Breast epithelium (tissue), 4 donors: Measurements from ENCODE around the gene BLZF1. TPM values are rescaled to one million over a fixed set of nuclear protein-coding genes. Genes with fewer than 3 reads are reported as not detected.

Experiments
- DNase-seq, 2 donors: peaks; one replicate each; pipeline ENCODE4 v3.0.0-alpha.2; 2019; ENCODE audit warnings: low spot score in 2 of 2
- H3K27ac ChIP-seq, 2 donors: fragments of 200-600 bp; sonication (generic) in 1 of 2; one replicate each; pipeline ENCODE4 v1.5.1; 2016 to 2019; ENCODE audit warnings: mild to moderate bottlenecking in 1 of 2
- H3K27me3 ChIP-seq, 2 donors: fragments of 200-600 bp; sonication (generic) in 1 of 2; one replicate each; pipeline versions ENCODE4 v1.5.1 to v1.6.0; 2017 to 2019; ENCODE audit warnings: control low read depth in 1 of 2, mild to moderate bottlenecking in 1 of 2
- H3K36me3 ChIP-seq: fragments of 200-600 bp; one replicate; pipeline ENCODE4 v1.5.1; 2019
- H3K4me1 ChIP-seq, 2 donors: fragments of 200-600 bp; sonication (generic); one replicate each; pipeline ENCODE4 v1.5.1; 2016 to 2019; ENCODE audit warnings: control low read depth in 1 of 2
- H3K4me3 ChIP-seq, 3 donors: fragments of 200-600 bp; sonication (generic); 1 replicate in 2 of 3; 2 replicates in 1 of 3; pipeline ENCODE4 v1.5.1; 2016 to 2019; ENCODE audit warnings: mild to moderate bottlenecking in 3 of 3, moderate library complexity in 2 of 3
- H3K9me3 ChIP-seq, 2 donors: fragments of 200-600 bp; sonication (generic) in 1 of 2; one replicate each; pipeline ENCODE4 v1.5.1; 2016 to 2019; ENCODE audit warnings: control low read depth in 1 of 2
- CTCF ChIP-seq, 3 donors: fragments of 450-650 bp; IDR thresholded peaks; one replicate each; pipeline ENCODE4 v1.5.1; 2016 to 2017; ENCODE audit warnings: antibody characterized with exemption in 3 of 3, mild to moderate bottlenecking in 3 of 3, moderate library complexity in 3 of 3
- POLR2A ChIP-seq: fragments of 450-650 bp; IDR thresholded peaks from one replicate; pipeline ENCODE4 v1.6.1; 2016; ENCODE audit warnings: antibody characterized with exemption, mild to moderate bottlenecking, moderate library complexity
- POLR2AphosphoS5 ChIP-seq, 3 donors: sonication (generic); formaldehyde crosslinking; IDR thresholded peaks; one replicate each; pipeline ENCODE4 v1.6.1; 2017; ENCODE audit warnings: antibody characterized with exemption in 3 of 3
- intact Hi-C: fragments of 100-400 bp; cut with DNase I; formaldehyde crosslinking; loops from one replicate; pipeline ENCODE4 v1.15.1; 2023; ENCODE audit warnings: low total_unique reads
- total RNA-seq, 3 donors: library from RNA; depleted of rRNA; stranded (reverse); fragments of >200 nt; gene quantifications; one replicate each; pipeline ENCODE4 v1.1.0, GENCODE V29; 2016

Gene BLZF1
- total RNA-seq, 3 donors from 2014 or later = 22.0 to 34.8 (median 27.7) TPM

GRCh38 chr1:169371404-169371803 is 3.4 kb downstream of the BLZF1 start:
- H3K27ac ChIP-seq = no peak overlapping the region
- H3K36me3 ChIP-seq = no peaks in the 10 kb centered on the region
- no peak for DNase-seq
- no peaks in the 10 kb centered on the region for H3K9me3 ChIP-seq
- no peak overlapping the region for H3K4me3 ChIP-seq
- no peaks in the 10 kb centered on the region for H3K27me3 ChIP-seq
- TF ChIP-seq POLR2A (no peak), POLR2AphosphoS5 (IDR thresholded peaks at IDR 0.05) (no peak), CTCF (IDR thresholded peaks at IDR 0.05) (no peak)
- intact Hi-C loops = no loop called here
- H3K4me1 ChIP-seq = peaks cover 0 to 9% of the 10 kb centered on the region in 2 donors

GRCh38 chr1:169381162-169381561 is 13.2 kb downstream of the BLZF1 start:
- no peak for DNase-seq
- no peaks in the 10 kb centered on the region for H3K4me1 ChIP-seq
- H3K27ac ChIP-seq = no peak overlapping the region
- H3K4me3 ChIP-seq = no peak overlapping the region
- H3K36me3 ChIP-seq = peaks cover 21% of the 10 kb centered on the region
- intact Hi-C loops = no loop called here
- H3K9me3 ChIP-seq = no peaks in the 10 kb centered on the region
- TF ChIP-seq POLR2A (no peak), POLR2AphosphoS5 (IDR thresholded peaks at IDR 0.05) (no peak), CTCF (IDR thresholded peaks at IDR 0.05) (no peak)
- no peaks in the 10 kb centered on the region for H3K27me3 ChIP-seq

- Histone ChIP-seq H3K36me3 (peaks cover 12% of the 10 kb centered on the region), H3K27ac (no peak overlapping the region), H3K27me3 (no peaks in the 10 kb centered on the region), H3K4me3 (no peak overlapping the region), H3K9me3 (no peaks in the 10 kb centered on the region), H3K4me1 (no peaks in the 10 kb centered on the region)
- TF ChIP-seq POLR2A = no peak
- TF ChIP-seq POLR2AphosphoS5 (IDR thresholded peaks at IDR 0.05) = no peak
- TF ChIP-seq CTCF (IDR thresholded peaks at IDR 0.05) = no peak
- DNase-seq = no peak
- intact Hi-C loops = no loop called here
Observed at GRCh38 chr1:169383449-169383848, 15.5 kb downstream of the BLZF1 start.

- no peaks in the 10 kb centered on the region for H3K9me3 ChIP-seq
- no peak for DNase-seq
- no peak overlapping the region for H3K27ac ChIP-seq
- no peak for TF ChIP-seq POLR2AphosphoS5 (IDR thresholded peaks at IDR 0.05)
- no peak for TF ChIP-seq POLR2A
- no peak for TF ChIP-seq CTCF (IDR thresholded peaks at IDR 0.05)
- H3K4me1 ChIP-seq = no peaks in the 10 kb centered on the region
- H3K4me3 ChIP-seq = no peak overlapping the region
- H3K27me3 ChIP-seq = no peaks in the 10 kb centered on the region
- intact Hi-C loops = no loop called here
- H3K36me3 ChIP-seq = peaks cover 10% of the 10 kb centered on the region
Observed at GRCh38 chr1:169387399-169387798, 19.4 kb downstream of the BLZF1 start.

GRCh38 chr1:169390303-169390702 is 22.3 kb downstream of the BLZF1 start:
- no peak for TF ChIP-seq POLR2AphosphoS5 (IDR thresholded peaks at IDR 0.05)
- no peak for TF ChIP-seq POLR2A
- TF ChIP-seq CTCF (IDR thresholded peaks at IDR 0.05) = no peak
- H3K4me3 ChIP-seq = no peak overlapping the region
- intact Hi-C loops = no loop called here
- no peaks in the 10 kb centered on the region for H3K4me1 ChIP-seq
- no peak for DNase-seq
- H3K27ac ChIP-seq = no peak overlapping the region
- H3K9me3 ChIP-seq = no peaks in the 10 kb centered on the region
- peaks cover 20% of the 10 kb centered on the region for H3K36me3 ChIP-seq
- H3K27me3 ChIP-seq = no peaks in the 10 kb centered on the region
